ENCODE results near the gene SART1. TPM values are rescaled to one million over a fixed set of nuclear protein-coding genes. Genes with fewer than 3 reads are reported as not detected.
"Not testable (repeated sequence)": the region's sequence is repeated elsewhere in the genome, so short reads cannot be mapped to it uniquely, and the experiment has no call there.

The SART1 gene
- total RNA-seq, 1 experiment from 2014 or later = 28.4 TPM

DNA sequence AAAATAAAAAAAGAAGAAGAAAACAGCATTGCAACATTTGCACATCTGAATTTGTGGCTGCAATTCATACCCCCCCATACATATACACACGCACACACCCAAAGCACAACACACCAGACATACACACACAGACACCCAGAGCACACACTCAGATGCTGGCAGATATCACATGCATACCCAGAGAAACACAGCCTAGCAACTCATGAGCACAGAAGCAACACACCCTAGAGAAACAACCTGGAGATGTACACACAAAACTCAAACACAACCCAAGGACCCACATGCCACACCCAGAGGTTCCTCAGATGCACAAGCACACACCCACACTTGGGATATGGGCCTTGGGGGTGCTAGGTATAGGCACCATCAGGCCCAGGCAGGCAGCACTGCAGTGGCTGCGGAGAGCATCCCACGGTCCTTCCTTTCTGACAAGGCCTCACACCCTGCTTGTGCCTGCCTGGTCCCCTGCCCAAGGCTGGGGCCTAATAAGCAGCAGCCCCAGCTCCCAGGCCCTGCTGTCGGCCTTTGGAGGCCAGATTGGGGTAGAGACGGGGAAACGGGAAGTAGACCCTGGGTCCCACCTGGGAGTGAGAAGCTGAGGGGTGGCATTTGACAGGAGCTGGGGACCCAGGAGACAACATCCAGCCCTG, 53.4 kb downstream of the SART1 start:
- no peak for DNase-seq (ENCODE audit: extremely low read depth, low read depth)

DNA sequence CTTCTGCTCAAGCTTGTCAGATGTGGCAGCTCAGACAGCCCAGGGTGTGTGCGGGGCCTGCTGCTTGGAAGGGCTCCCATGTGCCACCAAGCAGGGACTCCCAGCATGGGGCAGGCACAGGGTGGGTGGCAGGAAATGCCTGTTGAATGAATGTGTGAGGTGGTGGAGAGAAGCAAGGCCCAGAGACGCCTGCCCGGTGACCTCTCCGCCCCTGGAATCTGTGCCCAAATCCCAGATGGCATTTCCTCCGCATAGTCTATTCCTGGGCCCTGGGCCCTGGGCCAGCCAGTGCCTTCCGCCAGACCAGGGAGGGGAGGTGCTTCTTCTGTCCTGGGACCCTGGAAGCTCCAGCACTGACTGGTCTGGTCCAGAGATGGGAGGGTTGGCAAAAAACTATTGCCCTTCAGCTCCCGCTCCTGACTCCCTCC, 53.9 kb downstream of the SART1 start:
- DNase-seq (ENCODE audit: extremely low read depth, low read depth) = no peak

DNA sequence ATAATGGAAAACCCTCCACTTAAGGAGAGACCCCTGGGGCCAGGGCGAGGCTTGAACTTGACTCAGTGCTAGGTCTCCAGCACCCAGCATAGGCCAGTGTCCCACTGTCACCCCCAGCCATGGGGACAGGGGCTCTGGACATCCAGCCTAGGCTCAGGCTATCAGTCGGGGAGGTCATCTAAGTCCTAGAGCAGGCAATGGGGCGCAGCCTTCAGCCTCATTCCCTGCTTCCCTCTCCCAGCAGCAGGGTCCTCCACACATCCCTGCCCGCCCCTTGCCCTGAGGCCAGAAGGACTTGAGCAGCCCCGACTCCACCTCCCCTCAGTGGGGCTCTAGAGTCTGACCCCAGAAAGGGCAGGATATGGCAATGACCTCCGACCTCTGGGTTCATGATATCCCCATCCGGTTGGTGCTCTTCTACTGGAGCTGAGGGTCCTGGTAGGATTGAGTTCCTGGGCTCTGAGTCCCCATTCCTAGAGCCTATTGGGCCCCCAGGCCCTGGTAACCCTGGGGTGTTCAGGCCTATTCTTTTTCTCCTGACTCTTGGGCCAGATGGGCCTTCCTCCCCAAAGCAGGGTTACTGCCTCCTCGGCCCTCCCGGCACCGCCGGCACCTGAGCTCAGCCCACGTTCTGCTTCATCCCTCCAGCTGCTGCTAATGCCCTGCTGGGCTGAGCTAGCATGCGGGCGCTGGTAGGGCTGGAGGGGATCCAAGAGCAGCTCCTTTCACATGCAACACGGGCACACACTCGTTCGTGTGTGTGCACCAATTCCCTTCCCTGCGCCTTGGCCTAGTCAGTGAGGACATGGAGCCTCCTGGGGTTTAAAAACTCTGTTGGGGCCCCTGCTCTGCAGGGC, 54.6 kb downstream of the SART1 start:
- DNase-seq (ENCODE audit: extremely low read depth, low read depth) = no peak

DNA sequence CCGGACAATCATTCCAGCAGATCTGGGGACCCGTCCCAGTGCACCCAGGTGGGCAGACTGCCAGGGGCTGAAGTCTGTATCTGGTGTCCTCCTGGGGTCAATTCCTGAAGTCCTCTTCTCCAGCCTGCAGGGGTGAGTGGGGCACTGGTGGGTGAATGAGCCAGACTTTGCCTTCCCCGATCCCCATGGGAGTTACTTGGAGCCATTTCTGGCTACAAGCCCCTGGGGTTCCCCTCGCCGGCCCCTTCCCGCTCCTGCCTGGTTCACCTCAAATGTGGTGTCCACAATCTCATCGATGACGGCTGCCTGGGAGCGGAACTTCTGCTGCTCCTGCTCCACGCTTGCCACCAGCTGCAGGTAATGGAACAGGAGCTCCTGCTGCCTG, 55.3 kb downstream of the SART1 start:
- DNase-seq (ENCODE audit: extremely low read depth, low read depth) = no peak

DNA sequence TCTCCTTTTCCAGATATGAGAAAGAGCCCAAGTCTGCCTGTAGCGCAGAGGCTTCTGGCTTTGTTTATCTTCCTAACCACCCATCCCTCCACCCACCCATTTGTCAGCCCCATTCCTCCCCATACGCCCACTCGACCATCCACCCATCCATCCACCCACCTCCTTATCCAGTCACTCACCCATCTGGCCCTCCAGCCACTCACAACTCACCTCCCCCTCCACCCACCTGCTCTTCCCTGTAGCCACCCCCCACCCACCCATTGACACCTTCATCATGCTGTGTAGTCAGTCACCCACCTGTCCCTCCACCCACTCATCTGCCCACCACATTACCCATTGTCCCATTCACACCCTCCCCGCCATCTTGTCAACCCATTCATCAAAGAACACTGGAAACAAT, 55.8 kb downstream of the SART1 start:
- DNase-seq (ENCODE audit: extremely low read depth, low read depth) = no peak

DNA sequence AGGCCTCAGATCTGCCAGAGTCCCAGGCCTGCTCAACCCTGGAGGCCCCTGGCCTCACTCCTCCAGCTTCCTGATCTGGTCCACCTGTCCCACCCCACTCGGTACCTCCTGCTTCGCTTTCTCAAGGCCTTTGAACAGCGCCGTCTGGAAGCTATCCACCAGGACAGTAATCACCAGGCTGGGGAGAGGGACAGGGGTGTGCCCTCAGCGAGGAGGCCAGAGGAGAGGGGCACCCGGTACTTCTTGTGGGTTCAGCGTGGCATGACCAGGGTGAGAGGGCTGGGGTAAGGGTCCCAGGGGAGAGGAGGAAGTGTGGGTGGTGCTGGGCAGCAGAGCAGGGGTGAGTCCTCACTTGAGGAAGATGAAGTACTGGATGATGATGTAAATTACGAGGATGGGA, 58.7 kb downstream of the SART1 start:
- DNase-seq (ENCODE audit: extremely low read depth, low read depth) = no peak

DNA sequence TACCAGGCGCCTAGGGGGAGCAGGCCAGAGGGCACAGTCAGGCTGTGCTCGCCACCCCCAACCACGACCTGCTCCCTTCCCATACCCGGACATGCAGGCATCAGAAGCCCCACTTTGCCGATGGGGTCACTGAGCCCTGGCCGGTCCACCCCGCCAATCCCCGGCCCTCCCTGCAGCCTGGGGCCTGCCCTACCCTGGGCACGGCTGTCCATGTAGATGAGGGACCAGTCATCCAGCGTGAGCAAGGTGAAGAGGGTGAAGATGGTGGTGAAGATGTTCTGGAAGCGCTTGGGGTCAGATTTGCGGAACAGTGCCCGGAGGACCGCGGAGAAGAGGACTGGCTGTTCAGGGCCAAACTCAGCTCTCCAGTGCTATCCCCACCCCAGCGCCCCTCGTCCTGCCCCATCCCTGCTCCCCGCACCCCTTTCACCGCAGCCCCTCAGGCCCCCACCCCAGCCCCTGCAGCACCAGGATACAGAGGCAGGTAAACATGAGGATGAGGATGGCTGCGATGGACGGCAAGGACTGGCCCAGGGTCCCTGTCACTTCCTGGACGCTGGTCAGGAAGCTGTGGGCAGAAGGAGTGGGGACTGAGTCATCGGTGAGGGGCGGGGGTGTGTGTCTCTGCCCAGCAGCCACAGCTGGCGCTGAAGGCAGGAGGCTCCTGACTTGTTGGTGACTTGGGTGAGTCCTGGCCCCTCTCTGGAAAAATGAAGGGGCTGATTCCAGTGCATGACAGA, 59.3 kb downstream of the SART1 start:
- peak; percentile 40 for DNase-seq (ENCODE audit: extremely low read depth, low read depth)

DNA sequence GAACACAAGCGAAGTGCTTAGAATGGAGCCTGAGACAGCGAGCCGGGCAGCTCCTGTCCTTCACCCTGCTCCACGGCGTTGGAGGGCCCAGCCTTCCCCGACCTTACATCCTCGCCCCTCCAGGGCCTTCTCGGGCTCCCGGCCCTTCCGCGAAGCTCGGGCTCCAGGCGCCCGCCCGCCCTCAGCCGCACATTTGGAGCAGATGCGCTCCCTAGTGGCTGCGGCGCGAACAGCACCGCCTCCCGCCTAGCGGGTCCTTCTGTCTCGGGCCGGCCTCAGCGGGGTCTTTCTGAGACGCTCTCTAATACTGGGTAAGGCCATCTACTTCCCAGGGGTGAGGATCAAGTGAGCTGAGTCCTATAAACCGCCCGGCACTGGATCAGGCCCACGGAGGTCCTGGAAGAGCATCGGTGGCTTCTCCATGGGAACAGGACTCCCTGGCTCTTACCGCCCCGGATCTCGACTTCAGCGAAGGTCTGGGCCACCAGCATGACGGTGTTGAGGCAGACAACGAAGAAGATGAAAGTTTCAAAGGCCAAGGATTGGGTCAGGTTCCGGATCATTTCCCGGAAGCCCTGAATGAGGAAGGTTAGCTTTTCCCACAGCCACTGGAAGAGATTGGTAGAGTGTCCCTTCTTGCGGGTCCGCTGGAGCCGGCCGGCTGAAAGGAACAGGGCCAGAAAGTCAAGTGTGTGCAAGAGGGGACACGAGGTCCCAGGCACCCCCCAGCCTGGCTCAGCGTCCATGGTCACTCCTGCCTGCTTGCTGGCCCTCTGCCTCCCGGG, 61.1 kb downstream of the SART1 start:
- DNase-seq (ENCODE audit: extremely low read depth, low read depth) = peak; percentile 40

DNA sequence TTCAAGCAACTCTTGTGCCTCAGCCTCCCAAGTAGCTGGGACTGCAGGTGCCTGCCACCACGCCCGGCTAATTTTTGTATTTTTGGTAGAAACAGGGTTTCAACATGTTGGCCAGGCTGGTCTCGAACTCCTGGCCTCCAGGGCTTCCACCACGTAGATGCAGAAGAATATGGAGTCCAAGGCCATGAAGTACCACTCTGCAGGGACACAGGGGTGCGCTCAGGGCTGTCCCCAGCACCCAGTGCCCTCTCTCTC, 61.6 kb downstream of the SART1 start:
- DNase-seq (ENCODE audit: extremely low read depth, low read depth) = not testable (repeated sequence)

DNA sequence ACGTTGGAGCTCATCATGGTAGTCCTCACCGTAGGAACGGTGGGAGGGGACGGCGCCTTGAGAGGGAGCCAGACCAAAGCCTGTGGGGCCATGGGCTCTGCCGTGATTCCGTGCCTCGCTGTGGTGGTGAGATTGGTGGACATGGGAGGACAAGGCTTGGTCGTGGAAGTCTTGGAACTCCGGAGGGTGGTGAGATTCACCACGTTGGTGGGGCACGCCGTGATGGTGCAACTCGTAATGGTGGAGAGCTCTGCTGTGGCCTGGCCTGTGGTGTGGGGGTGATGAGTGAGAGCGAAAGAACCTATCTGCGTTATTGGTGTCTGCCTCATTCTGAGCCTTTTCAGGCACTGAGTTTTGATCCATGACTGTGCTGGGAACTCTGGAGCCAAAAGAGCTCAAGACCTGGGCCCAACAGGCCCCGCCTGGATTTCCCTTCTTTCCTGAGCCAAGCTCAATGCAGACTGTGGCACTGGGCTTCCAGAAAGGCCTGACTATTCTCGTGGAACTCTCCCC, 64.5 kb downstream of the SART1 start, which contains the start of gene CATSPER1:
TSS of gene CATSPER1 (minus strand) at position 463 of the 513 bp plus-strand sequence. CDS start at position 363, 100 bp downstream.
- DNase-seq (ENCODE audit: extremely low read depth, low read depth) = no peak

Other genes with a start within 250 kb of the SART1 start
- gene KAT5, start 249.5 kb upstream of the SART1 start, total RNA-seq (2014; rRNA removed; shearing (Covaris generic)) = 32.7 and 35.9 TPM in 2 replicates
- 13.9 and 15.4 TPM in 2 replicates for gene RNASEH2C, start 240.9 kb upstream of the SART1 start, total RNA-seq (2014; rRNA removed; shearing (Covaris generic))
- 7.6 and 8.3 TPM in 2 replicates for gene AP5B1, start 180.8 kb upstream of the SART1 start, total RNA-seq (2014; rRNA removed; shearing (Covaris generic))
- gene OVOL1, start 174.7 kb upstream of the SART1 start, total RNA-seq (2014; rRNA removed; shearing (Covaris generic)) = not detected in 2 replicates
- gene SNX32, start 127.8 kb upstream of the SART1 start, total RNA-seq (2014; rRNA removed; shearing (Covaris generic)) = 0.05 TPM in 1 of 2 replicates, not detected in the other
- gene CFL1, start 103.6 kb upstream of the SART1 start, total RNA-seq (2014; rRNA removed; shearing (Covaris generic)) = 362 and 364 TPM in 2 replicates
- gene MUS81, start 101.3 kb upstream of the SART1 start, total RNA-seq (2014; rRNA removed; shearing (Covaris generic)) = 36.8 and 39.1 TPM in 2 replicates
- gene EFEMP2, start 88.9 kb upstream of the SART1 start, total RNA-seq (2014; rRNA removed; shearing (Covaris generic)) = 1.0 and 2.8 TPM in 2 replicates
- not detected in 2 replicates for gene CTSW, start 81.9 kb upstream of the SART1 start, total RNA-seq (2014; rRNA removed; shearing (Covaris generic))
- 89.6 and 109 TPM in 2 replicates for gene FIBP, start 73.3 kb upstream of the SART1 start, total RNA-seq (2014; rRNA removed; shearing (Covaris generic))
- 27.3 and 27.5 TPM in 2 replicates for gene CCDC85B, start 71.1 kb upstream of the SART1 start, total RNA-seq (2014; rRNA removed; shearing (Covaris generic))
- 56.1 and 58.4 TPM in 2 replicates for gene FOSL1, start 61.3 kb upstream of the SART1 start, total RNA-seq (2014; rRNA removed; shearing (Covaris generic))
- 7.4 and 9.6 TPM in 2 replicates for gene C11orf68, start 42.7 kb upstream of the SART1 start, total RNA-seq (2014; rRNA removed; shearing (Covaris generic))
- gene DRAP1, start 42.3 kb upstream of the SART1 start, total RNA-seq (2014; rRNA removed; shearing (Covaris generic)) = 57.2 and 62.4 TPM in 2 replicates
- gene TSGA10IP, start 16.3 kb upstream of the SART1 start, total RNA-seq (2014; rRNA removed; shearing (Covaris generic)) = not detected in 2 replicates
- 23.0 TPM in 2 replicates for gene EIF1AD, start 40.4 kb downstream of the SART1 start, total RNA-seq (2014; rRNA removed; shearing (Covaris generic))
- 53.6 and 64.3 TPM in 2 replicates for gene BANF1, start 40.8 kb downstream of the SART1 start, total RNA-seq (2014; rRNA removed; shearing (Covaris generic))
- not detected in 2 replicates for gene CST6, start 50.3 kb downstream of the SART1 start, total RNA-seq (2014; rRNA removed; shearing (Covaris generic))
- gene CATSPER1, start 64.7 kb downstream of the SART1 start, total RNA-seq (2014; rRNA removed; shearing (Covaris generic)) = not detected in 2 replicates
- not detected in 2 replicates for gene GAL3ST3, start 87.4 kb downstream of the SART1 start, total RNA-seq (2014; rRNA removed; shearing (Covaris generic))
- gene SF3B2, start 90.6 kb downstream of the SART1 start, total RNA-seq (2014; rRNA removed; shearing (Covaris generic)) = 91.7 and 101 TPM in 2 replicates
- gene PACS1, start 108.5 kb downstream of the SART1 start, total RNA-seq (2014; rRNA removed; shearing (Covaris generic)) = 10.3 and 13.9 TPM in 2 replicates